Measurements from ENCODE around the gene RHOJ.

Gene RHOJ

DNA sequence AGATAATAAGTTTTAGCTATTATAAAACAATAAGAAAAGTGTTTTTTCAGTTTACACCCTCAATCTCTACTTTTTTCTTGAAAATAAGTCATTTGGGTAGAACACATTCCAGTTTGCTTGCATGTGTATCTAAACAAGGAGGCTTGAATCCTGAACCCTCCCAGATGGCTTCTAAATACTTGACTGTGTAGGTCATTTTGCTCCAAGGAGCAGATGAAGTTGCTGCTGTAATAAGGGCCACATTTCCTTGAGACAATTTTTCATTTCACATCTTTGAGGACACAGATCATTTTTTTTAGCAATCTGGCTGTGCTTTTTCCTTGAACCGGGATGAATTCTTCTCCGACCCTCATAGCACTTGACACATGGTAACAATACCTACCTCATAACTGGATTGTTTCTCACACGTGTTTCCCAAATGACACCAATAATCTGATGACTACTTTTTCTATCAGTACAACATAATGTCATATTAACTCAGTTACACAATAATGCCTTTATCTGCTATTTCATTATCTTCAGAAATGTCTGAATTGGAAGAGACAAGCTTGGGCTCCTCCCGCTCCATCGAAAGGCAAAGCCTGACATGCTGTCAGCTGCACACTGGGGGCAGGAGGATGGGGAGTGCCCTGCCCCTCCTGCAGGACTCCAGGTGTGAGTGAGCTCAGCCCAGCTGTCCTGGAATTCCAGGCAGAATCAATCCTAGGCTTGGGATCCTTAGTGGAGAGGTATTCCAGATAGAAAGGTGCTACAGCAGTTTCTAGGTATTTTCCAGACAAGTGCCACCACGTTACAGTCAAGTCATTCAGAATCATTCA is 83.6 kb downstream of the RHOJ start:
- Histone ChIP-seq H3F3A (ENCODE audit: control insufficient read depth, insufficient read depth) (no peaks in the 10 kb centered on the region), H3K4me3 (ENCODE audit: low read length) (no peak overlapping the region), H3K4me1 (ENCODE audit: control insufficient read depth, low read length) (no peaks in the 10 kb centered on the region), H3K27me3 (ENCODE audit: control insufficient read depth, low read length) (peaks cover 18% of the 10 kb centered on the region), H3K9me3 (ENCODE audit: control insufficient read depth, insufficient read depth, low read length) (no peaks in the 10 kb centered on the region), H3K36me3 (ENCODE audit: control insufficient read depth, low read length) (no peaks in the 10 kb centered on the region), H3K79me2 (ENCODE audit: control insufficient read depth, low read length) (no peaks in the 10 kb centered on the region), H3K9me2 (replicated peaks; ENCODE audit: control insufficient read depth, low read length) (no peaks in the 10 kb centered on the region), H4K20me1 (ENCODE audit: control insufficient read depth, insufficient read depth, low read depth, low read length) (no peaks in the 10 kb centered on the region), H3K27ac (ENCODE audit: low read depth, low read length) (no peak overlapping the region), H3K4me2 (ENCODE audit: low read length) (no peak overlapping the region)
- no peak for TF ChIP-seq EZH2phosphoT487 (IDR thresholded peaks at IDR 0.05; ENCODE audit: borderline replicate concordance, low read length)
- TF ChIP-seq, protein P1, sequence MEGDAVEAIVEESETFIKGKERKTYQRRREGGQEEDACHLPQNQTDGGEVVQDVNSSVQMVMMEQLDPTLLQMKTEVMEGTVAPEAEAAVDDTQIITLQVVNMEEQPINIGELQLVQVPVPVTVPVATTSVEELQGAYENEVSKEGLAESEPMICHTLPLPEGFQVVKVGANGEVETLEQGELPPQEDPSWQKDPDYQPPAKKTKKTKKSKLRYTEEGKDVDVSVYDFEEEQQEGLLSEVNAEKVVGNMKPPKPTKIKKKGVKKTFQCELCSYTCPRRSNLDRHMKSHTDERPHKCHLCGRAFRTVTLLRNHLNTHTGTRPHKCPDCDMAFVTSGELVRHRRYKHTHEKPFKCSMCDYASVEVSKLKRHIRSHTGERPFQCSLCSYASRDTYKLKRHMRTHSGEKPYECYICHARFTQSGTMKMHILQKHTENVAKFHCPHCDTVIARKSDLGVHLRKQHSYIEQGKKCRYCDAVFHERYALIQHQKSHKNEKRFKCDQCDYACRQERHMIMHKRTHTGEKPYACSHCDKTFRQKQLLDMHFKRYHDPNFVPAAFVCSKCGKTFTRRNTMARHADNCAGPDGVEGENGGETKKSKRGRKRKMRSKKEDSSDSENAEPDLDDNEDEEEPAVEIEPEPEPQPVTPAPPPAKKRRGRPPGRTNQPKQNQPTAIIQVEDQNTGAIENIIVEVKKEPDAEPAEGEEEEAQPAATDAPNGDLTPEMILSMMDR (IDR thresholded peaks at IDR 0.05; ENCODE audit: low read depth, low read length, poor library complexity, severe bottlenecking) = no peak

DNA sequence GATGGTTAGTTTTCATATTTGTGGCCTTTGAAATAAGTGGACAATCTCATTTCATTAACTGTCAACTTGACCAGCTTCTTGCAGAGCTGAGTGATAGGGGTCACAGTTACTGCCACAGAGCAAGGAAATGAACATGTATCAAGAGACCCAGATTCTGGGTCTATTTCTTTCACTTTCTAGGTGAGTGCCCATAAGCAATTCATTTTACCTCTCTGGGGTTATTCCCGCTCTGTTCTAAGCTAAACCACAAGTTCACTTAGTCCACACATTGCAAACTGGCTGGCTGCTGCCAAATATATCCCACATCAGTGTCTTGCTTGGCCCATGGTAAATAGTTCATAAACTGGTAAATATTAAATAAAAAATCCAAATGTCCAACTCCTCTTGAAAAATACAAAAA is 84.6 kb downstream of the RHOJ start:
- H4K20me1 ChIP-seq (ENCODE audit: control insufficient read depth, insufficient read depth, low read depth, low read length) = no peaks in the 10 kb centered on the region

DNA sequence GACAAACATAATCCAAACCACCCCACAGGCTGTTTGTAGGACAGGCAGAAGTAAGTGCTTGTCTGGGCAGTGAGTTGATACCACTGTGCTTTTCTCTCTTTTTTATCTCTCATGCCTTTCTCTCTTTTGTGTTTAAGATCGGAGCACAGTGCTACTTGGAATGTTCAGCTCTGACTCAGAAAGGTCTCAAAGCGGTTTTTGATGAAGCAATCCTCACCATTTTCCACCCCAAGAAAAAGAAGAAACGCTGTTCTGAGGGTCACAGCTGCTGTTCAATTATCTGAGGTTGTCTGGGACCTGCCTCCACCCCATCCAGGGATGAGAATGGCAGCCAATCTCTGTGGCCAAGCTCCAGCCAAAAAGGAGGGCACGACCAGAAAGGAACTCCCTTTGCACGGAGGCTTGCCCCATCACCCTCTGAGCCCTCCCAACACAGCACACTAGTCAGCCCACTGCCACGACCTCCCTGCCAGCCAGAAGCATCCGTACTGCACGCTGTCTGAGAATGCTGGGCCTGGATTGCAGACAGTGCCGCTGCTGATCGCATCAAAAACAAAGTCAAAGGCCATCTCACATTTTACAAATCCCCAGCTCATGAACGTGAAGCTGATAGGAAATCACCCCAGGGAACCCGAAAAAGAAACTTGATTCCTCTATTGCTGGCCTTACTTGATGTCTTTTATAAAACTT is 86.6 kb downstream of the RHOJ start:
- Histone ChIP-seq H3K9me2 (replicated peaks; ENCODE audit: control insufficient read depth, low read length) (no peaks in the 10 kb centered on the region), H3K4me1 (ENCODE audit: control insufficient read depth, low read length) (no peaks in the 10 kb centered on the region), H3K27ac (ENCODE audit: low read depth, low read length) (no peak overlapping the region), H3K4me3 (ENCODE audit: low read length) (no peak overlapping the region), H3K4me2 (ENCODE audit: low read length) (no peak overlapping the region), H3K9me3 (ENCODE audit: control insufficient read depth, insufficient read depth, low read length) (no peaks in the 10 kb centered on the region), H4K20me1 (ENCODE audit: control insufficient read depth, insufficient read depth, low read depth, low read length) (no peaks in the 10 kb centered on the region), H3K36me3 (ENCODE audit: control insufficient read depth, low read length) (no peaks in the 10 kb centered on the region), H3F3A (ENCODE audit: control insufficient read depth, insufficient read depth) (no peaks in the 10 kb centered on the region), H3K79me2 (ENCODE audit: control insufficient read depth, low read length) (no peaks in the 10 kb centered on the region), H3K27me3 (ENCODE audit: control insufficient read depth, low read length) (peaks cover 8% of the 10 kb centered on the region; the same call in 1 of the 2 replicates)
- TF ChIP-seq, protein P1 (IDR thresholded peaks at IDR 0.05; ENCODE audit: low read depth, low read length, poor library complexity, severe bottlenecking) = no peak
- TF ChIP-seq EZH2phosphoT487 (IDR thresholded peaks at IDR 0.05; ENCODE audit: borderline replicate concordance, low read length) = no peak

More for the DNA sequence above, 84.6 kb downstream of the RHOJ start:
- peaks cover 18% of the 10 kb centered on the region for H3K27me3 ChIP-seq (ENCODE audit: control insufficient read depth, low read length)
- no peaks in the 10 kb centered on the region for H3K9me2 ChIP-seq (replicated peaks; ENCODE audit: control insufficient read depth, low read length)
- no peak for TF ChIP-seq EZH2phosphoT487 (IDR thresholded peaks at IDR 0.05; ENCODE audit: borderline replicate concordance, low read length)
- TF ChIP-seq, protein P1 (IDR thresholded peaks at IDR 0.05; ENCODE audit: low read depth, low read length, poor library complexity, severe bottlenecking) = no peak
- H3F3A ChIP-seq (ENCODE audit: control insufficient read depth, insufficient read depth) = no peaks in the 10 kb centered on the region
- no peaks in the 10 kb centered on the region for H3K36me3 ChIP-seq (ENCODE audit: control insufficient read depth, low read length)
- H3K79me2 ChIP-seq (ENCODE audit: control insufficient read depth, low read length) = no peaks in the 10 kb centered on the region
- H3K9me3 ChIP-seq (ENCODE audit: control insufficient read depth, insufficient read depth, low read length) = no peaks in the 10 kb centered on the region
- no peak overlapping the region for H3K4me2 ChIP-seq (ENCODE audit: low read length)
- no peaks in the 10 kb centered on the region for H3K4me1 ChIP-seq (ENCODE audit: control insufficient read depth, low read length)
- no peak overlapping the region for H3K27ac ChIP-seq (ENCODE audit: low read depth, low read length)
- H3K4me3 ChIP-seq (ENCODE audit: low read length) = no peak overlapping the region

All from DOHH2 (cell line).